ENCODE measurements around the gene IDUA.

IDUA gene

GRCh38 chr4:956531-957230 lies 30.2 kb upstream of the IDUA start:
- no peak for DNase-seq

GRCh38 chr4:957231-957580 lies 29.6 kb upstream of the IDUA start:
- DNase-seq, result no peak

- DNase-seq, result no peak
Observed at GRCh38 chr4:957581-958313, 29.1 kb upstream of the IDUA start.

- no peak for DNase-seq
Observed at GRCh38 chr4:958314-958665, 28.6 kb upstream of the IDUA start.

GRCh38 chr4:958696-959337 lies 28.0 kb upstream of the IDUA start:
- no peak for DNase-seq

GRCh38 chr4:959338-960139 lies 27.3 kb upstream of the IDUA start:
- no peak for DNase-seq

- DNase-seq, result no peak
Observed at GRCh38 chr4:960140-960635, 26.7 kb upstream of the IDUA start.

- no peak for DNase-seq
Observed at GRCh38 chr4:960636-961350, 26.1 kb upstream of the IDUA start.

GRCh38 chr4:961351-962230 lies 25.3 kb upstream of the IDUA start:
- no peak for DNase-seq

- DNase-seq, result no peak
Observed at GRCh38 chr4:962231-963208, 24.3 kb upstream of the IDUA start.

GRCh38 chr4:963276-964225 lies 23.3 kb upstream of the IDUA start:
- DNase-seq, result no peak

GRCh38 chr4:964346-965025 lies 22.4 kb upstream of the IDUA start:
- no peak for DNase-seq

- no peak for DNase-seq
Observed at GRCh38 chr4:965048-965765, 21.6 kb upstream of the IDUA start.

- no peak for DNase-seq
Observed at GRCh38 chr4:965766-966134, 21.1 kb upstream of the IDUA start.

- no peak for DNase-seq
Observed at GRCh38 chr4:966266-967112, 20.4 kb upstream of the IDUA start.
